Measurements from ENCODE around the gene HIC1.
"Not testable (repeated sequence)": the region's sequence is repeated elsewhere in the genome, so short reads cannot be mapped to it uniquely, and the experiment has no call there.

The HIC1 gene

DNA sequence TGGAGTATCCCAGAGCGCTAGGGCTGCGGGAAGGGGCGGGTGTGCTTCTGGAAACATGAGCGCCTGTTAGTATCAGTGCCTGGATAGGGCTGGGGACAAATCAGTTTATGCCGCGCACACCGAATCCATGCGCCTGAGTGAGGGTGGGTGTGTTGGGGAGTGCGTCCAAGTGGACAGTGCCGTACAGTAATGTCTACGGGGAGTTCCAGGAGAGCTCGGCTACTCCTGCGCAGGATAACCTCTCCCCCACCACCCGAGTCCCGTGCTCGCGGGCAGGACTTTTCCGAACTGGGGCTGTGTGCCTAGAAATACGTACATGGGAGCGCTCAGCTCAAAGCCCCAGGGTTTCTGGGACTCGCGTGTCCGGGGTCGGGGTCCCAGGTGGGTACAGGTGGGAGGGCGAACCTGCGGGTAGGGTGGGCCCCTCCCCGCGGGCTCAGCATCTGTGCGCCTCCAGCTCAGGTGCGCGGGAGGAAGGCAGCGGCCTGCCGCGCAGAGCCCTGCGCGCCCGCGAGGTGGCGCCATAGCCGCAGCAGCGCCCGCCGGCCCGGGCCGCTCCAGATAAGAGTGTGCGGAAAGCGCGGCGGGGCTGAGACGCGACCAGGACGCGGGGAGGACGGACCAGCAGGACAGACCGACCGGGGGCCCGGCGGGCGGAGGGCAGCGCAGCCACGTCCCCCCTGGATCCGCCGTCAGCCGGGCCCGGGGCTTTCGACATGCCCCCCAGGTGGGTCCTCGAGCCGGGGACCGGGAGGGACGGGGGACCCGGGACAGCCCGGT is at the start of gene HIC1:
Gene HIC1 (plus strand): TSS at position 592 of the 780 bp plus-strand sequence. CDS start 1,588 bp downstream, outside the sequence.
- no peak for DNase-seq (ENCODE audit: low read depth)

- DNase-seq (ENCODE audit: low read depth), result no peak
Observed at GRCh38 chr17:2008332-2009126, 46.4 kb upstream of the HIC1 start.

DNA sequence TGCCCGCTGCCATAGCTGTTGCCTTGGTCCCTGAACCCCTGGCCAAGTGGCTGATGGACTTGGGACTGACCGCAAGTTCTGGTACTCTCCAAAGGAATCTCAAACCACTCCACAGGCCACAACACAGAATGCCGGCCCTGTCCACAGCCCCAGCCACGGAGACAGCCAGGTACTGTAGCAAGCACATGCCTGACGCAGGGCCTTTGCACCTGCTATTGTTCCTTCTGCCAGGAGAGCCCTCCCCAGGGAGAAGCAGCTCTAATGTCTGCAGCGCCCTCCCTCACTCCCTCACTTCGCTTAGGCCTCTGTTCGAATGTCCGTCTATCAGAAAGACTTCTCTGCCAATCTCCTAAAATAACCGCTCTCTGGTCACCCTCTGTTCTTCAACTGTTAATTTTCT is 45.2 kb upstream of the HIC1 start:
- DNase-seq (ENCODE audit: low read depth), result no peak

- DNase-seq (ENCODE audit: low read depth), result peak; percentile 68
Observed at GRCh38 chr17:2011411-2012371, 43.2 kb upstream of the HIC1 start.

DNA sequence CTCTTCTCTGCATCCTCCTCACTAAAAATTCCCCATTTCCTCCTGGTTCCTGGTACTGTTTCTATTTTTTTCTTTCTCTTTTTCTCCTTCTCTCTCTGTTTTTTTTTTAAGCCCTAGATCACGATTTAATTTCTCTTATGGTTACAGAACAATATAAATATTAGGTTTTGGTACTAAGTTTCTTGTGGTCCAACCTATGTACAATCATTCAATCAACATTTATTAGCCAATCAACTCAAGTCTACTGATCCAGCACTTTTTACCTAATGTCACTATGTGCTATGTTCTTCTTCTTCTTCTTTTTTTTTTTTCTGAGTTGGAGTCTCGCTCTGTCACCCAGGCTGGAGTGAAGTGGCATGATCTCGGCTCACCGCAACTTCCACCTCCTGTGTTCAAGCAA is 42.4 kb upstream of the HIC1 start:
- DNase-seq (ENCODE audit: low read depth), result no peak

- not testable (repeated sequence) for DNase-seq (ENCODE audit: low read depth)
Observed at GRCh38 chr17:2013220-2013993, 41.5 kb upstream of the HIC1 start.

- DNase-seq (ENCODE audit: low read depth), result no peak
Observed at GRCh38 chr17:2013994-2014317, 40.9 kb upstream of the HIC1 start.

DNA sequence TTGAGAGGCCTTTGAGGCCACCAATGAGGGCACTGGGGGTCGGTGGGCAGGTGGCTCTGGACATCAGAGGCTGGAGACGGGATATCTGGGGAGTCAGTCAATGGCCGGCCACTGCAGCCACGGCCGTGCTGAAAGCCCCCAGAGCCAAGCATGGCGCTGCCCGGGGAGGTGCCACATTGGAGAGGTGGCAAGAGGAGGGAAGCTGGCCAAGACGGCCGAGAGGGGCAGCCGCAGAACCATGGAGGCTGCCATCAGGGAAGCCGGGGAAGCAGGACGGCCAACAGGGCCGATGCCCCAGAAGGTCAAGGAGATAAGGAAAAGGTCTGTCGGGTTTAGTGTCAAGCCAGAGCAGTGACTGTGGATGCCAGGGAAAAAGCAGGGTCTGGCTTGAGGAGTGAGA is 39.6 kb upstream of the HIC1 start:
- DNase-seq (ENCODE audit: low read depth), result no peak

DNA sequence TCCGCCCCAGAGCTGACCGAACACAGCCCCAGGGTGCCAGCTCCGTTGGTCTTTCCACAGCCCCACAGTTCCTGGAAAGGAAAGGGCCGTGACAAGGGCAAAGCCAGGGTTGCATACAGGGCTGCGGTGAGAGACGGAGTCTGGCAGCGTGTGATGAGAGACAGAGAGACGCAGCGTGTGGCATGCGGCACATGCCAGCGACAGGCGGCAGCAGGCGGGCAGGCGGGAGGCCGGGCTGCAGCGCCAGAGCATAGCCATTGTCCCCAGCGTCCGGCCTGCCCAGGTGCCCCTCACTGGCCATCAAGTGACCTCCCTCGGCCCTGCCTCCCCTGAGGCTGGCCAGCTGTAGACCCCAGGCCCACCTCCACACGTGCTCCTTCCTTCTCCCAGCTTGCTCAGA is 38.4 kb upstream of the HIC1 start:
- no peak for DNase-seq (ENCODE audit: low read depth)

DNA sequence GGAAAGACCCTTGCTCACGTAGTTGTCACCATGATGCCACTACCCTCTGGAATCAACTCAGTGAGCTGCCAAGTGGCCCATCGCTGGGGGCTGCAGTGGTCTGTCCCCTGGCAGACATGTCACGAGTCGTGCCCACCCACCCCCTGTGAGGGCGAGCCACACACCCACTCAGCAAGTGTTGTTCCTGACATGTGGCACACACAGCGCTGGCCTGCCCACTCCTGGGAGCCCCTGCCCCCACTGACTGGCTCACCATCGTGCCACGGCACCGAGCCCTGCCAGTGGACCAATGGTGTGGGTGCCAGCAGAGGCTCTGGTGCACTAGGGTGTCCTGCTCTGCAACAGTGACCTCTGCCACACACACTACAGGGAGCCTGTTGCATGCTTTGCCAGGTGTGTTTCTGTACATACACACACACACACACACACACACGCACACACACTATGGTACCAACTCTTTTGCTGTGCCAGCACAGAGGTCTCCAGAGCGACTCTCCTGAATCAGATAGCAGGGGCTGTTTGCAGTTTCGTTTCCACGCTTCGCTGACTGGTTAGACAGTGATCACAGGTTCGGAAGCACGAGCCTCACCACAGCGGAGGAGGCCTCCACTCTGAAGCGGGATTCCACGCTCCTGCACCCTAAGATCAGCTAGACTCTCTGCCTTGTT is 37.5 kb upstream of the HIC1 start:
- no peak for DNase-seq (ENCODE audit: low read depth)

- no peak for DNase-seq (ENCODE audit: low read depth)
Observed at GRCh38 chr17:2018716-2019510, 36.0 kb upstream of the HIC1 start.

DNA sequence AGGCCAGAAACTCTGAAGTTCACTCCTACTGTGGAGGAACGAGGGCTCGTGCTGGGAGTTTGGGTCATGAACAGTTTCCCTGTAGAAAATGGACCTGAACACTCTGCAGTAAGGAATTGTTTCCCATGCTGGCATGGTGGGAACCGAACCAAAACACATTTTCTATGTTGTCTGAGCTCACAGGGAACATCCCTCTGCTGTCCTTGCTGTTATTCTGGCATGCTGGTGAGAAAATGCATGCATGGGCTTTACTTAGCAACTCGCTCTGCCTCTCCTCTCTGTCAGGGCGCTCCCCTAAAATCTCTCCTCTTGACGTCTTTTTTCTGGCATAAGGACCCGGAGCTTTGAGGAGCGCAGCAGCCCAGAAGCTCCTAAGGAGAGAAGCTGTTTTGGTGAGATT is 35.2 kb upstream of the HIC1 start:
- no peak for DNase-seq (ENCODE audit: low read depth)

DNA sequence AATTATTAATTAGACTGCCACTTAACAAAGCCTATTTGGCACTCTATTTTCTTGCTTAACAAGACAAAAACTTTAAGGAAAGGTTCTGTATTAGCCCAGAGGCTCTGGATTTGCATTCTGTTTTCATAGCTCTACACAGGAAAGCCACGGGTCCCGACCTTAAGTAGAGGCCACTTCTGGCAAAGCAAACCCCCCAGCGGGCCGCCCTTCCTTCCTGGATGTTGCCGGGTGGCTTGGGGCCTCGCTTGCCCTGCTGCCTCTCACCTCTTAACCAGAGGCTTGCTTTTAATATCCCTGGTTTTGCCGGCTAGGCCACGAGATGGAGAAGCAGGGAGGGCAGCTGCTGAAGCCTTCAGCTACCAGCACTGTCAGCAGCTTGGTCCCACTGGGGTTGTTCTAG is 34.2 kb upstream of the HIC1 start:
- DNase-seq (ENCODE audit: low read depth), result no peak

GRCh38 chr17:2022647-2023240 is 32.2 kb upstream of the HIC1 start:
- DNase-seq (ENCODE audit: low read depth), result no peak

- DNase-seq (ENCODE audit: low read depth), result no peak
Observed at GRCh38 chr17:2023256-2023655, 31.6 kb upstream of the HIC1 start.

GRCh38 chr17:2023692-2024571 is 31.0 kb upstream of the HIC1 start:
- DNase-seq (ENCODE audit: low read depth), result no peak

- DNase-seq (ENCODE audit: low read depth), result no peak
Observed at GRCh38 chr17:2024572-2025219, 30.2 kb upstream of the HIC1 start.

DNA sequence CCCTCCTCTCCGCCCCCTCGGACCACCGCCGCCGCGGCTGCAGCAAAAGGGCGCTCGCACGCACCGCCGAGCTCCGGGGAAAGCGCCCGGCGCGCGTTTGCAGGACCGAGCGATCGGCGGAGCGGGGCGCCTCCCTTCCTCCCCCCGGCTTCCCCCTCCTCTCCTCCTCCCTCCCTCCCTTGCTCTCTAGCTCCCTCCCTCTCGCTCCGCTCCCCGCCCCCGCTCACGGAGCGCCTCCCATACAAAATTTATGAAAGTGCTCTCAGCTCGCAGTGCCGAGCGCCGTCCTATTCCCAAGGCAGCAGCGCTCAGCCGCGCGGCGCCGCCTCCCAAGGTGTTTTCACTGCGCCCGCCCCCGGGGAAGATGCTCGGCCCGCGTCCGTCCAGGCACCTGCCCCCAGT is 29.7 kb upstream of the HIC1 start, which contains the start of gene RTN4RL1:
Gene RTN4RL1 (minus strand): TSS at position 115 of the 402 bp plus-strand sequence. CDS start 469 bp downstream, outside the sequence.
- DNase-seq (ENCODE audit: low read depth), result no peak

Data from fibroblast of the conjunctiva (primary cell).